ENCODE results near the gene LMAN2L.
A peak's percentile ranks its signal among the peaks of the same experiment; 100 is the strongest.

Gene LMAN2L

GRCh38 chr2:96772903-96773671 lies 33.2 kb upstream of the LMAN2L start:
- Histone ChIP-seq H2BK15ac (ENCODE audit: low read depth, poor library complexity, severe bottlenecking) (no peak overlapping the region), H3K9me3 (ENCODE audit: control insufficient read depth, low read length) (no peaks in the 10 kb centered on the region), H3K9ac (ENCODE audit: low read length) (no peak overlapping the region), H3K18ac (ENCODE audit: low read depth in 1 of 2, low read length in 2 of 2) (no peak overlapping the region), H3K4me2 (ENCODE audit: low read length, poor library complexity, severe bottlenecking) (no peak overlapping the region), H3K36me3 (ENCODE audit: control insufficient read depth in 1 of 2, insufficient read depth in 2 of 2, low read depth in 1 of 2, low read length in 2 of 2) (peaks cover 0 to 15% of the 10 kb centered on the region in 2 experiments), H3K23ac (ENCODE audit: low read length in 2 of 2) (no peak overlapping the region), H2BK5ac (ENCODE audit: low read depth, low read length, poor library complexity, severe bottlenecking) (no peak overlapping the region), H3K79me1 (replicated peaks; ENCODE audit: low read length, poor library complexity, severe bottlenecking) (peaks cover 27% of the 10 kb centered on the region), H3K27me3 (ENCODE audit: control insufficient read depth in 1 of 2, insufficient read depth in 1 of 2, low read length in 2 of 2) (no peaks in the 10 kb centered on the region), H3K4ac (ENCODE audit: low read depth in 1 of 2, low read length in 2 of 2) (no peak overlapping the region), H3K4me1 (ENCODE audit: control insufficient read depth, insufficient read depth, low read depth, low read length) (peaks cover 8% of the 10 kb centered on the region), H3K27ac (ENCODE audit: low read length, poor library complexity, severe bottlenecking) (no peak overlapping the region), H3K14ac (ENCODE audit: low read length in 2 of 2) (peak overlapping the region in 1 of 2 experiments; percentile 9), H2AFZ (ENCODE audit: low read depth, low read length) (no peak overlapping the region), H2BK120ac (ENCODE audit: low read depth, low read length) (no peak overlapping the region), H4K8ac (ENCODE audit: low read length) (no peak overlapping the region), H2AK5ac (ENCODE audit: low read length, severe bottlenecking) (no peak overlapping the region), H4K91ac (ENCODE audit: low read length) (no peak overlapping the region), H2BK12ac (ENCODE audit: low read length in 2 of 2) (no peak overlapping the region), H3K4me3 (ENCODE audit: insufficient read depth in 1 of 2, low read depth in 1 of 2, low read length in 2 of 2) (no peak overlapping the region)
- DNase-seq, result no peak
- WGBS, result 98% methylated on average over 8 of the region's 12 CpGs

- Histone ChIP-seq H3K9ac (ENCODE audit: low read length) (no peak overlapping the region), H3K4me1 (ENCODE audit: control insufficient read depth, insufficient read depth, low read depth, low read length) (peaks cover 8% of the 10 kb centered on the region), H4K8ac (ENCODE audit: low read length) (no peak overlapping the region), H3K27ac (ENCODE audit: low read length, poor library complexity, severe bottlenecking) (no peak overlapping the region), H2BK12ac (ENCODE audit: low read length in 2 of 2) (no peak overlapping the region), H2AK5ac (ENCODE audit: low read length, severe bottlenecking) (no peak overlapping the region), H3K36me3 (ENCODE audit: control insufficient read depth in 1 of 2, insufficient read depth in 2 of 2, low read depth in 1 of 2, low read length in 2 of 2) (peaks cover 0 to 17% of the 10 kb centered on the region in 2 experiments), H3K4ac (ENCODE audit: low read depth in 1 of 2, low read length in 2 of 2) (no peak overlapping the region), H3K4me3 (ENCODE audit: insufficient read depth in 1 of 2, low read depth in 1 of 2, low read length in 2 of 2) (no peak overlapping the region), H3K23ac (ENCODE audit: low read length in 2 of 2) (peak overlapping the region in 1 of 2 experiments; percentile 6), H2BK15ac (ENCODE audit: low read depth, poor library complexity, severe bottlenecking) (no peak overlapping the region), H3K18ac (ENCODE audit: low read depth in 1 of 2, low read length in 2 of 2) (no peak overlapping the region), H2AFZ (ENCODE audit: low read depth, low read length) (no peak overlapping the region), H4K91ac (ENCODE audit: low read length) (peak overlapping the region; percentile 84), H3K14ac (ENCODE audit: low read length in 2 of 2) (peak overlapping the region in 1 of 2 experiments; percentile 89), H3K79me1 (replicated peaks; ENCODE audit: low read length, poor library complexity, severe bottlenecking) (peaks cover 31% of the 10 kb centered on the region), H3K27me3 (ENCODE audit: control insufficient read depth in 1 of 2, insufficient read depth in 1 of 2, low read length in 2 of 2) (no peaks in the 10 kb centered on the region), H3K9me3 (ENCODE audit: control insufficient read depth, low read length) (no peaks in the 10 kb centered on the region), H3K4me2 (ENCODE audit: low read length, poor library complexity, severe bottlenecking) (no peak overlapping the region), H2BK120ac (ENCODE audit: low read depth, low read length) (no peak overlapping the region), H2BK5ac (ENCODE audit: low read depth, low read length, poor library complexity, severe bottlenecking) (no peak overlapping the region)
- 95% methylated on average over 19 of the region's 20 CpGs for WGBS
- no peak for DNase-seq
Measured at GRCh38 chr2:96771796-96772618, 32.1 kb upstream of the LMAN2L start.

GRCh38 chr2:96770442-96771202 lies 30.8 kb upstream of the LMAN2L start:
- no peak overlapping the region for H3K23ac ChIP-seq (ENCODE audit: low read length in 2 of 2)
- H3K4me3 ChIP-seq (ENCODE audit: insufficient read depth in 1 of 2, low read depth in 1 of 2, low read length in 2 of 2), result no peak overlapping the region
- H3K18ac ChIP-seq (ENCODE audit: low read depth in 1 of 2, low read length in 2 of 2), result no peak overlapping the region
- H2AK5ac ChIP-seq (ENCODE audit: low read length, severe bottlenecking), result no peak overlapping the region
- no peak overlapping the region for H4K91ac ChIP-seq (ENCODE audit: low read length)
- H2BK120ac ChIP-seq (ENCODE audit: low read depth, low read length), result no peak overlapping the region
- H3K79me1 ChIP-seq (replicated peaks; ENCODE audit: low read length, poor library complexity, severe bottlenecking), result peaks cover 35% of the 10 kb centered on the region
- H3K4me2 ChIP-seq (ENCODE audit: low read length, poor library complexity, severe bottlenecking), result no peak overlapping the region
- no peak overlapping the region for H2BK5ac ChIP-seq (ENCODE audit: low read depth, low read length, poor library complexity, severe bottlenecking)
- no peak overlapping the region for H3K27ac ChIP-seq (ENCODE audit: low read length, poor library complexity, severe bottlenecking)
- no peak overlapping the region for H2BK12ac ChIP-seq (ENCODE audit: low read length in 2 of 2)
- no peaks in the 10 kb centered on the region for H3K9me3 ChIP-seq (ENCODE audit: control insufficient read depth, low read length)
- DNase-seq, result no peak
- peaks cover 0 to 18% of the 10 kb centered on the region in 2 experiments for H3K36me3 ChIP-seq (ENCODE audit: control insufficient read depth in 1 of 2, insufficient read depth in 2 of 2, low read depth in 1 of 2, low read length in 2 of 2)
- no peak overlapping the region for H3K4ac ChIP-seq (ENCODE audit: low read depth in 1 of 2, low read length in 2 of 2)
- H2AFZ ChIP-seq (ENCODE audit: low read depth, low read length), result no peak overlapping the region
- no peak overlapping the region for H3K14ac ChIP-seq (ENCODE audit: low read length in 2 of 2)
- no peaks in the 10 kb centered on the region for H3K27me3 ChIP-seq (ENCODE audit: control insufficient read depth in 1 of 2, insufficient read depth in 1 of 2, low read length in 2 of 2)
- peaks cover 8% of the 10 kb centered on the region for H3K4me1 ChIP-seq (ENCODE audit: control insufficient read depth, insufficient read depth, low read depth, low read length)
- H4K8ac ChIP-seq (ENCODE audit: low read length), result peak overlapping the region; percentile 39
- no peak overlapping the region for H2BK15ac ChIP-seq (ENCODE audit: low read depth, poor library complexity, severe bottlenecking)
- WGBS, result 87% methylated on average over 25 of the region's 25 CpGs
- H3K9ac ChIP-seq (ENCODE audit: low read length), result no peak overlapping the region
